ENCODE data around the gene AP3B1.

Gene AP3B1

GRCh38 chr5:77990020-77990419 lies 304.5 kb downstream of the AP3B1 start:
- Histone ChIP-seq H3K36me3 (ENCODE audit: insufficient read depth, low read length) (no peaks in the 10 kb centered on the region), H3K27me3 (ENCODE audit: insufficient read depth, low read length) (no peaks in the 10 kb centered on the region), H3K4me3 (ENCODE audit: low read depth, low read length, poor library complexity, severe bottlenecking) (no peak overlapping the region), H2AFZ (ENCODE audit: low read length) (no peak overlapping the region), H3K4me1 (ENCODE audit: insufficient read depth, low read length, severe bottlenecking) (no peaks in the 10 kb centered on the region), H3K27ac (ENCODE audit: low read depth, low read length, poor library complexity, severe bottlenecking) (no peak overlapping the region), H3K9me3 (ENCODE audit: low read length) (no peaks in the 10 kb centered on the region), H3F3A (ENCODE audit: insufficient read depth, low read length) (no peaks in the 10 kb centered on the region), H3K9ac (ENCODE audit: low read length) (no peak overlapping the region), H3K9me2 (ENCODE audit: low read depth, low read length) (no peaks in the 10 kb centered on the region), H3K79me2 (ENCODE audit: insufficient read depth, low read length) (no peaks in the 10 kb centered on the region), H3K4me2 (ENCODE audit: low read length) (no peak overlapping the region), H4K20me1 (ENCODE audit: insufficient read depth, low read length) (no peaks in the 10 kb centered on the region)
- TF ChIP-seq EZH2 (IDR thresholded peaks at IDR 0.05; ENCODE audit: borderline replicate concordance, low read length) = no peak
- TF ChIP-seq, protein P1, sequence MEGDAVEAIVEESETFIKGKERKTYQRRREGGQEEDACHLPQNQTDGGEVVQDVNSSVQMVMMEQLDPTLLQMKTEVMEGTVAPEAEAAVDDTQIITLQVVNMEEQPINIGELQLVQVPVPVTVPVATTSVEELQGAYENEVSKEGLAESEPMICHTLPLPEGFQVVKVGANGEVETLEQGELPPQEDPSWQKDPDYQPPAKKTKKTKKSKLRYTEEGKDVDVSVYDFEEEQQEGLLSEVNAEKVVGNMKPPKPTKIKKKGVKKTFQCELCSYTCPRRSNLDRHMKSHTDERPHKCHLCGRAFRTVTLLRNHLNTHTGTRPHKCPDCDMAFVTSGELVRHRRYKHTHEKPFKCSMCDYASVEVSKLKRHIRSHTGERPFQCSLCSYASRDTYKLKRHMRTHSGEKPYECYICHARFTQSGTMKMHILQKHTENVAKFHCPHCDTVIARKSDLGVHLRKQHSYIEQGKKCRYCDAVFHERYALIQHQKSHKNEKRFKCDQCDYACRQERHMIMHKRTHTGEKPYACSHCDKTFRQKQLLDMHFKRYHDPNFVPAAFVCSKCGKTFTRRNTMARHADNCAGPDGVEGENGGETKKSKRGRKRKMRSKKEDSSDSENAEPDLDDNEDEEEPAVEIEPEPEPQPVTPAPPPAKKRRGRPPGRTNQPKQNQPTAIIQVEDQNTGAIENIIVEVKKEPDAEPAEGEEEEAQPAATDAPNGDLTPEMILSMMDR (IDR thresholded peaks at IDR 0.05; ENCODE audit: low read length) = no peak

DNA sequence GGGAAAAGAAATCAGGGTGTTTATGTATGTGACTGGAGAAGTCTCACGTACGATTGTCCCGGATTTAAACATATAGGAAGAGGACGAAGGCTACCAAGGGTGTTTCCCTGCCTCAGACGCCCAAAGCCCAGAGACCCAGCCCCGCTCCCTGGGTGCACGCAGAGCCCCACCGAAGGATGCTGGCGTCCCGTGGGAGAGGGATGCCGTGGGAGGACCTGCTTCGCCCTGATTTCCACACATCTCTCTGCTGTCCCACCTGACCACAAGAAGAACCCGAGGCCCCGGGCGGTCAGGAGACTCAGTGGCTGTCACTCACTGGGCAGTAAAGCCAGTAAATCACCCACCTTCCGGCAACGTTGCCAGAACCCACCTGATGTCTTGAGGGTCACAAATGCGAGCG lies 306.5 kb downstream of the AP3B1 start:
- H3K9me3 ChIP-seq (ENCODE audit: low read length) = no peaks in the 10 kb centered on the region
- no peaks in the 10 kb centered on the region for H3K27me3 ChIP-seq (ENCODE audit: insufficient read depth, low read length)

DNA sequence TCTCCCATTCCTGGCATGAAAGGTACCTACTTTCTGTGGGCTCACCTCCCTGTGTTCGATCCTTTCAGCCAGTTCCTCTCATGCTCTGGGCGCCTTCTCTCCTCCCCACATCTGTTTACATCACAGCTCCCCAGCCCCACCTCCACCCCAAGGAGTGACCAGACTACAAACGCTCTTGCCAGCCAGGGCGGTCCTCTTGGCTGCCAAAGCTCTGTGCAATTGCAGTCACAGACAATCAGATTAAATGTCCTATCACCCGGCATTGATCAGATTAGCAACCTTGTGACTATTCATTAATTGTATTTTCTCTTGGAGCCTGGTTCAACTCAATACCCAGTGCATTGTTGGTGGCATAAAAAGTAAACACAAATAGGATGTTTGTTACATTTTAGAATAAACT lies 307.2 kb downstream of the AP3B1 start:
- H2AFZ ChIP-seq (ENCODE audit: low read length) = no peak overlapping the region
- TF ChIP-seq, protein P1 (IDR thresholded peaks at IDR 0.05; ENCODE audit: low read length) = no peak
- no peak for TF ChIP-seq EZH2 (IDR thresholded peaks at IDR 0.05; ENCODE audit: borderline replicate concordance, low read length)
- H3K79me2 ChIP-seq (ENCODE audit: insufficient read depth, low read length) = no peaks in the 10 kb centered on the region
- no peaks in the 10 kb centered on the region for H3K4me1 ChIP-seq (ENCODE audit: insufficient read depth, low read length, severe bottlenecking)
- H3K27ac ChIP-seq (ENCODE audit: low read depth, low read length, poor library complexity, severe bottlenecking) = no peak overlapping the region
- H3K9me3 ChIP-seq (ENCODE audit: low read length) = no peaks in the 10 kb centered on the region
- no peak overlapping the region for H3K9ac ChIP-seq (ENCODE audit: low read length)
- no peaks in the 10 kb centered on the region for H3K27me3 ChIP-seq (ENCODE audit: insufficient read depth, low read length)
- H3F3A ChIP-seq (ENCODE audit: insufficient read depth, low read length) = no peaks in the 10 kb centered on the region
- H3K36me3 ChIP-seq (ENCODE audit: insufficient read depth, low read length) = no peaks in the 10 kb centered on the region
- H3K4me2 ChIP-seq (ENCODE audit: low read length) = no peak overlapping the region
- no peak overlapping the region for H3K4me3 ChIP-seq (ENCODE audit: low read depth, low read length, poor library complexity, severe bottlenecking)
- no peaks in the 10 kb centered on the region for H4K20me1 ChIP-seq (ENCODE audit: insufficient read depth, low read length)
- no peaks in the 10 kb centered on the region for H3K9me2 ChIP-seq (ENCODE audit: low read depth, low read length)

More for the DNA sequence above, 306.5 kb downstream of the AP3B1 start:
- H4K20me1 ChIP-seq (ENCODE audit: insufficient read depth, low read length) = no peaks in the 10 kb centered on the region
- no peak overlapping the region for H2AFZ ChIP-seq (ENCODE audit: low read length)
- H3K4me1 ChIP-seq (ENCODE audit: insufficient read depth, low read length, severe bottlenecking) = no peaks in the 10 kb centered on the region
- H3K4me2 ChIP-seq (ENCODE audit: low read length) = no peak overlapping the region
- TF ChIP-seq, protein P1 (IDR thresholded peaks at IDR 0.05; ENCODE audit: low read length) = no peak
- TF ChIP-seq EZH2 (IDR thresholded peaks at IDR 0.05; ENCODE audit: borderline replicate concordance, low read length) = no peak
- H3K79me2 ChIP-seq (ENCODE audit: insufficient read depth, low read length) = no peaks in the 10 kb centered on the region
- no peak overlapping the region for H3K9ac ChIP-seq (ENCODE audit: low read length)
- H3K9me2 ChIP-seq (ENCODE audit: low read depth, low read length) = no peaks in the 10 kb centered on the region
- H3K36me3 ChIP-seq (ENCODE audit: insufficient read depth, low read length) = no peaks in the 10 kb centered on the region
- H3F3A ChIP-seq (ENCODE audit: insufficient read depth, low read length) = no peaks in the 10 kb centered on the region
- no peak overlapping the region for H3K27ac ChIP-seq (ENCODE audit: low read depth, low read length, poor library complexity, severe bottlenecking)
- no peak overlapping the region for H3K4me3 ChIP-seq (ENCODE audit: low read depth, low read length, poor library complexity, severe bottlenecking)

All from OCI-LY1 (cell line).